ENCODE results near the gene ZNF175. TPM values are rescaled to one million over a fixed set of nuclear protein-coding genes. Genes with fewer than 3 reads are reported as not detected.
A peak's percentile ranks its signal among the peaks of the same experiment; 100 is the strongest.

The ZNF175 gene
- 1 to 10 TPM; 7.7 to 8.0 TPM for total RNA-seq
- long read RNA-seq, partial matches to known transcripts, result 1 of 1 reads
- long read RNA-seq, other reads (novel, unspliced or antisense), result 0 of 1 reads

DNA sequence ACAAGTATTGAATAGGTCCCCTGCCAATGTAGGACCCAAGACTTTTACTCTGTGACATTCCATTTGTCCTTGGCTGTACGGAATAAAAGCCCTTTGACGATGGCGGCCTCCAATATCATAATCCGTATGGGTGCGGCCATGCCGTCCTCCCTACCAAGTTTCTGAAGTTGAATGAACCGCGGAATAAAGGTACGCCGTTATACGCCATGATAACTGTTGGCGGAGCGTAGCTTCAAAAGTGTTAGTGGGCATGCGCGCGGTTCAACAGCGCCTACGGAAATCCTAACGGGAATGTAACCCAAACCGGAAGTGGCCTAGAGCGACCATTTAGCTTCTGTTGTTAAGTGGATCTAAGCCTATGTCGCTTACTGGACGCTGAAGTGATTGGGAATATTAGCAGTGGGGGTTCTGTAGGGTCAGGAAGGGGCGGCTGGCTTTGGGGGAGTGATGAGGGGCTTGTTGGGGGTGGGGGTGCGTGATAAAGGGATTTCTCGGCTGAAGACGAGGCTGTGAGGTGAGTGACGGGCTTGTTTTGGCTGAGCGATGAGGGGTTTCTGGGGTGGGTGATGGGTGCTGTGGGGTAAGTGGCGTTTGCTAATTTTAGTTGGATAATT, at the start of gene ZNF175:
Gene ZNF175 (plus strand): TSS at position 322 of the 614 bp plus-strand sequence. CDS start 2,047 bp downstream, outside the sequence.
- peak; percentile 93 to 95 for DNase-seq
- intact Hi-C loops (cut with DNase I, micrococcal nuclease), result no loop called here
- ATAC-seq, result peak; percentile 100

DNA sequence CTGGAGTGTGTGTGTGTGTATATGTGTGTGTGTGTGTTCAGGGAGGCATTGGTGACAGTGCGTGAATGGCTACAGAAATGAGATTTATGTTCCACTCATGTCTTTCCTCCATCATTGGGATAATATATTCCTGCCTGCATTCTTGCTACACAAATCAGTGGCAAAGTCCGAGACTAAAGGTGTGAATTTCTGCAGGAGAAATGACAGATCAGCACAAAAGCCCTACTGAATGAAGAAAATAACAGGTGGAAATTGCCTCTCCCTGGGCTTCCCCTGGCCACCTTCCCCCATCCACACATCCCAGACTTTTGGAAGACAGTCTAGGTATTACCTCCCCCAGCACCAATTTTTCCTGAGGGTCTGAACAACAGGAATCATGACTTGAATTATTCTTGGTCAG, 49.7 kb upstream of the ZNF175 start:
- ATAC-seq (no peak), DNase-seq (no peak)
- intact Hi-C loops (cut with DNase I, micrococcal nuclease), result no loop called here

DNA sequence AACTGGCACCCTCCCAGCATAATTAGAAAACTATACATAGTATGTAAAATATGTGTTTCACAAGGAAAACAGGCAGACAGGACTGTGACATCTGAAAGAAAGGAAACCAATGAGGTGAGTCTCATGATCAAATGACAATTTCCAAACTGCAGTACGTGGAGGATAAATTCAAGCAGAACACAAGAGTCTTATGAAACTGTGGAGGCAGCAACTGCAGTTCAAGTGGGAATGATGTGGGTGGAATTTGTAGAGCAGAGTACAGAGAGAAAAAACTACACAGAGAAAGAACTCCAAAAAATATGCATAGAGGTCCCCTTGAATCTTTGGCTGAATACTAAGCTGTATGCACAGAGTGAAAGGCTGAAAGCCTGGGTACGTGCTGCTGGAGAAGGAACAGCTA, 49.3 kb upstream of the ZNF175 start:
- intact Hi-C loops (cut with DNase I, micrococcal nuclease), result no loop called here
- no peak for DNase-seq
- ATAC-seq, result no peak

DNA sequence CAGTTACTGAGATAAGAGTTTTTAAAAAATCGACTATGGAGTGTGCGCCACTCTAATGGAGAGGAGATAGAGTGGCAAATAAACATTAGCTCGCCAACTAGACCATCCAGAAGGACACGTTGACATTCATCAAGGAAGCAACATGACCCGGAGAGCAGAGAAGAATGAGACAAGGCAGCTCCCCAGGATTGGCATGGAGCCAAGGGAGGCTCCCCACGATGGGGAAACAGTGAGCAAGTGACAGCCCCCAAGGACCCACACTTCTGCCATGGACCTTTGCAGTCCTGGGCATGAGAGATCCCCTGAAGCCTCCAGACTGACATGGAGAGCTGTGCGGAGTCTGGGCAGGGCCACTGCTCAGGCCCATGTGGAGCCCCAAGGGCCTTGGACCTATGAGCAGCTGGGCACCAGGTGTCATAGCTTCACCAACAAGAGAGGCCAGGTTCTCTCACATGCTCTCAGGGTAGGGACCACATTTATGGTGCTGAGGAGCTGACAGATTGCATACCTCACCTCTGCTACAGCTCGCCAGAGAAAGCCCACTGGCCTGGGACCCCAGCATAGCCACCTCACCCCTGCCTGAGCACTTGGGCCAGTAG, 46.3 kb upstream of the ZNF175 start:
- ATAC-seq (no peak), DNase-seq (no peak)
- intact Hi-C loops (cut with DNase I, micrococcal nuclease), result no loop called here

DNA sequence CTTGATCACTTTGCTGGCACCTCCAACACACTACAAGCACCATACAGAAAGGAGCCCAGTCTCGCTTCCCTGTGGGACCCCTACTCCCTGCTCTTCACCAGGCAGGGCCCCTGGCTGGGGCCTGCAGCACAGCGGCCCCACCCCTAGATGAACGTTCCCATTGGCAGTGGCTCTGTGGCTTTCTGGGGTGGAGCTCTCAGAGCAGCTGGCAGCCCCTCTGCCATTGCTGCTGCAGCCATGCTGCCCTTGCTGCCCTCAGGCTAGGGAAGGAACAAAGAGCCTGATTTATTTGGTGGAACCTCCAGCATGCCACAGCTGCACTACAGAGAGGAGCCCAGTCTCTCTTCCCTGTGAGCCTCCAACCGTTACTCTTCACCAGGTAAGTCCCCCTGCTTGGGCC, 45.4 kb upstream of the ZNF175 start:
- ATAC-seq (no peak), DNase-seq (no peak)
- intact Hi-C loops (cut with DNase I, micrococcal nuclease), result no loop called here

DNA sequence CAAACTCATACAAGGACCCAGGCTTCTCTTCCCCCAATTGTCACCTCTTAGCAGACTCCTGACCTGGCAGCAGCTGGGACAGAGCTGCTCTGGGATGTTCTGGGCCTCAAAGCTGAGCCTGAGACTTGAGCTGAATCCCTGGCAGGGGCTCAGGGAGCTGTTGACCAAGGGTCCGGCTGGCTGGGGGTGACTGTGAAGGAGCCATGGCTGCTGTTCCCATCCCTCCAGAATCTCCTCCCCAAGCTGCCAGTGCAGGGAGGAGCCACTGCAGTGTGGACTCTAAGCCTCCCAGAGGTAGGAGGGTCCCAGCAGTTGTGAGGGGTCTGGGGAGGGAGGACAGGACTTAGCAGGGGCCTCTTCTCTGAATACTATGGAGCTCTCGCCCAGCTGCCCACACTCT, 41.8 kb upstream of the ZNF175 start:
- intact Hi-C loops (cut with DNase I, micrococcal nuclease), result no loop called here
- no peak for DNase-seq
- ATAC-seq, result no peak

DNA sequence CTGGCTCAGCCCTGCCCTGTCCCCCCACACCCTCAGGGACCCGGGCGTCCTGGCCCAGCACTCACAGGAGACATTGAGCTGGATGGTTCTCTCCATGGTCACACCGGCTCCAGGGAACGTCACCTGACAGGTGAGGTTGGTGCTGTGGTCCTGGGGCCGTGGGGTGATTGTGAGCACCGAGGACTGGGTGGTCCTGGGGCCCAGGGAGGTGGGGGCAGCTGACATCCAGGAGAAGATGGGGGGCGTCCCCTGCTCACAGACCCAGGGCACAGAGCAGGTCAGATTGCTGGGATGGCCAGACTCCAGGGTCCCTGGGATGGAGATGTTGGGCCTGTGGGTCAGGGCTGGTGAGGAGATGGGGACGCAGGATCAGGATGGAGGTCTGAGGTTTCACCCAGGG, 40.5 kb upstream of the ZNF175 start:
- intact Hi-C loops (cut with DNase I, micrococcal nuclease), result no loop called here
- DNase-seq, result no peak
- no peak for ATAC-seq

DNA sequence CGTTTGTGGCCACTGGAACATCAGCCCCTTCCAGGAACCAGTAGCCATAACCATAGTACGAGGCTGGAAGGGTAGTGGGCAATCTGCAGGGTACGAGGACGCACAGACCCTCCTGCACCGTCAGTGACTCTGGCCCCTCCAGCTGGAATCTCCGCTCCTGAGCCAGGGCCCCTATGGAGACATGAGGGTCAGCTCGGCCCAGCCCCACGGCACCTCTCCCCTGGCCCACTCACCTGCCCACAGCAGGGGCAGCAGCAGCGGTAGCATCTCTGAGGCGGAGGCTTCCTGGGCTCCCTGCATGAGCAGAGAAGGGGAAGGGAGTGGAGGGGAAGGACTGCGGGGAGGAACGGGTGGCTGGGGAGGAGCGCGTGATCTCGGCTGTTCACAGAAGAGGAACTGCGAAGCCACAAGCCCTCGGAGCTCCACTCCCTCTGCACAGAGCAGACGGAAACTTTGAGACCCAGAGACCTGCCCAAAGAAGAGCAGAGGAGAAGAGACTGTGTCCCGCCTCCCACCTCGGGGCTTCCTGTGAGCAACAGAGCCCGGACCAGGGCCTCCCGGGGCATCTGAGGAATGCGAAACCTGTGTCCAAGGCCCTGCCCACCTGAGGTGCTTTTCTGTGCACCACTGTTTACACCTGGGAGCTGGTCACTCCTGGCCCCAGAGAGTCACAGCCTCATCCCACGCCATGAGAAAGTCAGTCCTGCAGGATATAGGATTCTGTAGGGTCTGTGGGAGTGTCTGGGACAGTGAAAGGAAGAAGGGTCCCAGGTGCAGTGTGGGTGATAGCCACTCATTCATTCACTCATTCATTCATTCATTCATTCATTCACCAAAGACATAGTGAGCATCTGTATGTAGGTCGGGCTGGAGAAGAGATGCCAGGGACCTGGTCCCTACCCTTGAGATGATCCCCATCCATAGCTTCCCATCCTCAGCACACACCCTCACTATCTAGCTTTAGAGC, 39.5 kb upstream of the ZNF175 start, which contains the start of gene SIGLEC6:
Gene SIGLEC6 (minus strand): TSS at position 322 of the 967 bp plus-strand sequence. CDS start 22 bp downstream, at position 300.
- no peak for ATAC-seq
- intact Hi-C loops (cut with DNase I, micrococcal nuclease), result no loop called here
- peak; percentile 58 to 60 for DNase-seq

DNA sequence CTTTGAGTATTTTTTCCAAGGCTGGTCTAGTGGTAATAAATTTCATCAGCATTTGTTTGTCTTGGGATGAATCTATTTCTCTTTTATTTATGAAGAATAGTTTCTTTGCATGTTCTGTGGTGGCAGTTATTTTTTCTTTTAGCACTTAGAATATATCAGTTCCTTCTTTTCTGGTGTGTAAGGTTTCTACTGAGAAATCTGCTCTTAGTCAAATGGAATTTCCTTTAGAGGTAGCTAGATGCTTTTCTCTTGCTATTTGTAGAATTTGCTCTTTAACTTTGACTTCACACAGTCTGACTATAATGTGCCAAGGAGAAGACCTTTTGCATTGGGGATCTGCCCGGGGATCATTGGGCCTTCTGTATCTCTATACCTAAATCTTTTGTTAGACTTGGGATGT, 35.5 kb upstream of the ZNF175 start:
- DNase-seq, result no peak
- intact Hi-C loops (cut with DNase I, micrococcal nuclease), result no loop called here
- ATAC-seq, result no peak

DNA sequence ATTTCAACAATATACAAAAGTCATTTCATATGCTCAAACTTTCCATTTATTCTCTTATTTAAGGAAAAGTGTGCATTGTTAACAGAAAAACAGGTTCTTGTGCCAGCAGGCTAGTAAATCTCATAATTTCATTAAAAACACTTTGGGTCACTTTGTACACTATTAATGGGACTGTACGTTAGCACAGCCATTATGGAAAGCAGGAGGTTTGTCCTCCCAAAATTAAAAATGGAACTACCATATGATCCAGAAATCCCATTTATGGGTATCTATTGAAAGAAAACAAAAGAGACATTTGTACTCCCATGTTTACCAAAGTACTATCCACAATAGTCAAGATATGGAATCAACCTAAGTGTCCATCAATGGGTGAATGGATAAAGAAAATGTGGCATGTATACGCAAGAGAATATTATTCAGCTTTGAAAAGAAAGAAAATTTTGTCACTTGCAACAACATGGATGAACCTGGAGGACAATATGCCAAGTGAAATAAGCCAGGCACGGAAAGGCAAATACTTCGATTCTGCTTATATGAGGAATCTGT, 31.2 kb upstream of the ZNF175 start:
- ATAC-seq, result no peak
- intact Hi-C loops (cut with DNase I, micrococcal nuclease), result no loop called here
- DNase-seq, result no peak

DNA sequence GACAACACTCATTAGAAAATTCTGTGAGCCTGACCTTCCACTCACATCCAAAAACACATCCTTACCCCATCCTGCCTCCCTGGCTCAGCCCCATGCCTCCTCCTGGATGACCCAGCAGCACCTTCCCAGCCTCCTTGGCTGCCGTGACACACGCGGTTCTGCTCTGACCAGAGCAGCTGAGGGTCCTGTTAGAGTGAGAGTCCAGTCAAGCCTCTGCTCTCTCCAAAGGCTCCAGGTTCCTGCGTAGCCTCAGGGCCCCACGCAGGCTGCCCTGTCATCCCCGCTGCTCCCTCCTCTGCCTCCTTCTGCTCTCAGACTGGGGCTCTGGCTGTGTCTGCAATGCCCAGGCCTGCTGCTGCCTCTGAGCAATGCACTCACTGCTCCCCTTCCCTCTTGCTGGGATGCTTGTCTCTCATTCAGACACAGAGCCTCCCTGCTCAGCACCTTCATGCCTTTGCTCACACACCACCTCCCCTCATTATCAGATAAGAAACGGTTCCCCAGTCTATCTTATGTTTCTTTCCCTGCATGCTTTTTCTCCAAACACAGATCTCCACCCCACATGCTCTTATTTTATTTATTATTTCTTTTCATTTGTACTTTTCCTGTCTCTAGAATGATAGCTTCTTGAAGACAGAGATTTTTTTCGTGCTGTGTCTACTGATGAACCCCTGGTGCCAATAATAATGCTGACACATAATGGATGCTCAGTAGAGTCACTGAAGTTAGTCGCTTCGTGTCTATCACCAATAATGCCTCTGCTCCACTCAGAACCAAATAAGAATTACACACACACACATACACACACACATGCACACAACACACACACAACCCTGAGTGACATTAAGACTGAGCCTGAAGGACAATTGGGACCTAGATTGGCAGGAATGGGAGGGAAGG, 29.4 kb upstream of the ZNF175 start:
- DNase-seq, result no peak
- no peak for ATAC-seq
- intact Hi-C loops (cut with DNase I, micrococcal nuclease), result no loop called here

DNA sequence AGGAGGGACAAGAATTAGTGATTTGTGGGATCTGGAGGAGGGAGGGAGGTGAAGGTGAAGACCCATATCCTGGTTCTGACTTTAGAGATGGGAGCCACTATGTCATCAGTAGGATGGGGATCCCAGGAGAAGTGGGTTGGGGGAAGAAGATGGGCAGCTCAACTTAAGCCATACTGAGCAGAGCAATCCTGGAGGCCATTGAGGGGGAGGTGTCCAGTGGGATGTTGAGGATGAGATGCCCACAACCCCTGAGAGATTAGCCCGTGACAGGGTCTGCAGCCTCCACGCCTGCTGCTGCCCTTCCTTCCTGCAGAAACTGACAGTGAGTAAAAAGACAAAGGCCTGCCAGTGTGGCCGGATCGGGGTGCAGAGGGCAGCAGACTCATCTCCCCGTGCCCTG, 28.4 kb upstream of the ZNF175 start:
- no peak for DNase-seq
- intact Hi-C loops (cut with DNase I, micrococcal nuclease), result no loop called here
- no peak for ATAC-seq

DNA sequence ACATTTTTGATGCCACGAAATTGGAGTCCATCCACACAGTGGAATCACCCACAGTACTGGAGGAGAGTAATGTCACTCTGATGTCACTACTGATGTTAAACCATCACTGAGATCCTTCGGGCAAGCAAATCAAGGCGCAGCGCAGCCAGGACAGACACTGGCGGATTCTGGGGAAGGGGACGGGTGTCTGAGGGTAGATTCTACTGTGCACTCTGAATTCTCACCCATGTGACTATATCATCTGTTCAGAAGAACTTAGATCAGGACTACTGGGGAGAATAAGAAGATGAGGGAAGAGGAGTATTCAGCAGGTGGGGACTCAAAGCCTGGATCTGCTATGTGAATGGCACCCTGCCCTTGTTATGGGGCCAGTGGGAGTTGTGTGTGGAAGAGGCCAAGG, 27.0 kb upstream of the ZNF175 start:
- ATAC-seq (no peak), DNase-seq (no peak)
- intact Hi-C loops (cut with DNase I, micrococcal nuclease), result no loop called here

DNA sequence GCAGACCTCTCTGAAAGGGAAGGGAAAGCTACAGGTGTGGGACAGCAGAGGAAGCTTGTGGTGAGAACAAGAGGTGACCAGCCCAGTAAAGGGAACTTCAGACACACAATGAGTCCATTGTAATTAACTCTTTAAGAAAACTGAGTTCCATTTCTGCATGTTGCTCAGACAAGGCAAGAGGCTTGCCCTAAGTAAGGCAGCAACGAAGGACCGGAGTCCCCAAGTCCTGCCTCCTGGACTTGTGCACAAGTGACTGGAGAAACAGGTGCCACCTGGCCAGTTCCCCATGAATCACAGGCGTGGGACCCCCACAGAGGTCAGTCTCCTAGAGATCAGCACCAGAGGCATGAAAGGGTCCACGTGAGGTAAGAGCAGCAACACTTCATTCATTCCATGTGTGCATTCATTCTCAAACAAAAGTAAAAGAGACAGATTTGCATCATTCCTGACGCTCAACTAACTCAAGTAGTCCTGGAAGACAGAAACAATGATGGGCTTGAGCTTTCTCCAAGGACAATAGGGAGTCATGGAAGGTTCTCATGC, 24.9 kb upstream of the ZNF175 start:
- intact Hi-C loops (cut with DNase I, micrococcal nuclease), result no loop called here
- DNase-seq (no peak), ATAC-seq (no peak)

DNA sequence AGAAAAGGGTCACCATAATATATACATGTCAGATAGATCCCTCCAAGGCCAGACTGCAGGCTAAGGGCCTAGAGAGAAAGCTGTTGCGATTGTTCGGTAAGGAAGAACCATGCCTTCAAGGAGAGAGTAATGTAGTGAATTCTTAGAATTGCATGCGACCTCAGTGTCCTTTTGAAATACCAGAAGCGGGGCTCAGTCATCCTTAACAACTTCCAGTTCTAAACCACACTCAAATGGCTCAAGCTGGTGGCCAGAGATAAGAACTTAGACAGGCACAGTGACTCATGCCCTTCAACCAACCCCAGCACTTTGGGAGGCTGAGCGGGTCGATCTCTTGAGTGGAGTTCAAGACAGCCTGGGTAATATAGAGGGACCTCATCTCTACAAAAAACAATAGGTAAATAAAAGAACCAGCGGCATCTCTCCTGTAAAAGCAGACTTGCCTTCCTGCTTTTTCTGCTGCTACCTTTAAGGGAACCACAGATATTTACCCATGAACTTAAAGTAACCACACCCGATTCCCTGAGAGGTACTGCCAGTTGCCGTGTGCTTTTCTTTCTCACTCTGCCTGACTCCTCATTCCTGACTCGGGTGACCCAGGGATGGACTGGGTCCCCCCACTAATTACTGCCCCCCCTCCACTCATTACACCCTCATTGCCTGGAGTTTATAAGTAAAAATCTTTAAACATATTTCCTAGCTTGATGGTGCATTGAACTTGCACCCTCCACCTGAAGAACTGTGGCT, 24.3 kb upstream of the ZNF175 start:
- no peak for DNase-seq
- no peak for ATAC-seq
- intact Hi-C loops (cut with DNase I, micrococcal nuclease), result no loop called here

DNA sequence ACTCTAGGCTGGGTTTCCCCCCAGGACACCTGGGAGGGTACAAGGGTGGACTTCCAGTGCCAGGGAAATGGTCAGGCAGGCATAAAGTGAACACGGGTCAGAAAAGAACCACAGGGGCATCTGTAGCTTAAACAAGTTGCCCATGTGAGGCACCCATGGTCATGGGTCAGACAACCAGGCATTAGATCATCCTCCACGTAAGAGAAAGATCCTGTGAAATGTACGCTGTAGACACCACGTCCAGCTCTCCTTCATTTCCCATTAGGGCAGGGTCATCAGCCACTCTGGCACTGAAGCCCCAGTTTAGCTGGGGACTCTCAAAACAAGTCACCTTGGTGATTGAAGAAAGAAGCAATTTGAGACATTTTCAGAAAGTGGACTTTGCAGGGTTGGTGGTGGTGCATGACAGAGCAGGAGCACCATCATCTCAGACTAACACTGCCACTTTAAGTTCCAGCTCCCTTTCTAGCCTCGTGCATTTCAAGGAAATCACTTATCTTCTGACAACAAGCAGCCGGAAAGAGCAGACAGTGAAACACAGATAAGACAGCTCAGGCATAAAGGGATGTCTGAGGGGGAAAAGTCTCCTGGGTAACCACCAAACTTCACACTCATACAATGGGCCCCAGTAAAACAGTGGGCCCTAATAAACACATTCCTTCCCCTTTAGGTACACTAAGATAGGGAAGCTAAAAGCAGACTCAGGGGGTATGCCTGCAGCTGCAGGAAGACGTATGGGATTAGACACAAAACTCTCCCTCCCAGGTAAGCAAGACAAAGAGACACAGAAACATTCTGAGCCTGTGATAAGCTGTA, 23.5 kb upstream of the ZNF175 start:
- intact Hi-C loops (cut with DNase I, micrococcal nuclease), result no loop called here
- DNase-seq (no peak), ATAC-seq (no peak)

DNA sequence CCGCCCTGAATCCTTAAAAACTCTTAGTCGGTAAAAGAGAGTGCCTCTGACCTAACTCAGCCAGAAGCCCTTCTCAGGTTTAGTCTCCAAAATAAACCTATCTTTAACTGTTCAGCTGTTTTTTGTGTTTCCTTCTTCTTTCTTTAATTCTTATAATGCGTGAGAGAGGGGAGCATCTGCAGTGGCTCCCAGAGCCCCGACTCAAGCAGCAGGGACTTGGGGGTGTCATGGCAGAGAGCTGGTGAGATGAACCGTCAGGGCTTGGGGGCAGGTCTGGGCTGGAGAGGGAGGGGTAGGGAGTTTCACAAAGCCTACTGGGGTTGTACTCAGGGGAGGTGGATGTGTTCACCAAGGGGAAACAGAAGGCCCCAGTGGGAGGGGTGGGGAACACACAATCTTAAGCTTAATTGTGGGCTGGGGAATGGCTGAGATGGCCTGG, 22.9 kb upstream of the ZNF175 start:
- no peak for ATAC-seq
- no peak for DNase-seq

More for the DNA sequence above, 22.9 kb upstream of the ZNF175 start:
- intact Hi-C loops (cut with DNase I, micrococcal nuclease), result no loop called here

Measured in left colon (tissue), 2 donors.